NT2/D1 (cell line): ENCODE results near the gene PIP5K1A.

Experiments
- YY1 ChIP-seq: IDR thresholded peaks from 2 replicates; pipeline ENCODE4 v1.6.1; 2011; ENCODE audit not compliant: insufficient read length, insufficient read depth
- ZNF274 ChIP-seq: IDR thresholded peaks from 2 replicates; pipeline ENCODE4 v1.6.1; 2011; ENCODE audit warnings: mild to moderate bottlenecking, low read depth, low read length

DNA sequence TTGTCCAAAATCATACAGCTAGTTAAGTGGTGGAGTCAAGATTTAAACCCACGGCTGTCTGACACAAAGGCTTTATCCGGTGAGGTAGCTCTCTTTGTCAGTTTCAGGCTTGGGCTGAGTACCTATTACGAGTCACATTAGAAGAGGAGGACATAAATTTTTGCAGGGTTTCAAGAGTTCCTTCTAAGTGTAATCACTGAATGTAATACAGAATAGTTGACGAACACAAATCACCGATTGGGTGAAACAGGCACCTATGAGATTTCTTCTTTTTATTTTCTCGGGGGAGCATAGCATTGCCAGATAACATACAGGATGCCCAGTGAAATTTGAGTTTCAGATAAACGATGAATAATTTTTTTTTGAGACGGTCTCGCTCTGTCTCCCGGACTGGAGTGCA lies 57.0 kb downstream of the PIP5K1A start:
- TF ChIP-seq YY1 = no peak
- no peak for TF ChIP-seq ZNF274
